Measurements from ENCODE around the gene ALKBH7. TPM values are rescaled to one million over a fixed set of nuclear protein-coding genes. Genes with fewer than 3 reads are reported as not detected.

The ALKBH7 gene
- polyA plus RNA-seq, 6 donors from 2014 or later, result 52.8 to 77.4 (median 70.5) TPM

GRCh38 chr19:6374711-6375410 is 2.3 kb downstream of the ALKBH7 start:
- Mint-ChIP-seq H3K4me1 (peaks cover 12 to 18% (median 16%) of the 10 kb centered on the region in 3 donors), H3K36me3 (peaks cover 3 to 5% of the 10 kb centered on the region in 2 donors), H3K9me3 (peaks cover 0 to 3% (median 2%) of the 10 kb centered on the region in 7 donors), H3K27me3 (no peaks in the 10 kb centered on the region), H3K27ac (no peak overlapping the region), H3K4me3 (peak overlapping the region in 4 of 8 donors; percentile 10 to 74 (median 36))
- DNase-seq (no peak), ATAC-seq (ENCODE audit: low read depth in 2 of 2) (no peak)

GRCh38 chr19:6375411-6376010 is 2.9 kb downstream of the ALKBH7 start, which contains the start of gene PSPN:
PSPN (minus strand) TSS chr19:6375933; CDS start chr19:6375849, 84 bp downstream.
- no peak for DNase-seq
- peak within 1 kb of the TSS in 6 of 8 donors; percentile 10 to 74 (median 32) for H3K4me3 Mint-ChIP-seq
- peaks cover 0 to 7% (median 3%) of the 10 kb centered on the region in 7 donors for H3K9me3 Mint-ChIP-seq
- H3K27me3 Mint-ChIP-seq, result no peaks in the 10 kb centered on the region
- H3K36me3 Mint-ChIP-seq, result peaks cover 6 to 11% of the 10 kb centered on the region in 2 donors
- H3K27ac Mint-ChIP-seq, result peak within 1 kb of the TSS in 3 of 6 donors; percentile 28 to 70 (median 56)
- no peak for ATAC-seq (ENCODE audit: low read depth in 2 of 2)
- peaks cover 12 to 15% (median 14%) of the 10 kb centered on the region in 3 donors for H3K4me1 Mint-ChIP-seq

GRCh38 chr19:6376512-6377190 is 4.1 kb downstream of the ALKBH7 start:
- H3K27ac Mint-ChIP-seq, result peak overlapping the region in 3 of 6 donors; percentile 28 to 70 (median 56)
- peaks cover 6 to 22% of the 10 kb centered on the region in 2 donors for H3K36me3 Mint-ChIP-seq
- ATAC-seq (ENCODE audit: low read depth in 2 of 2) (no peak), DNase-seq (no peak)
- H3K9me3 Mint-ChIP-seq, result peaks cover 0 to 7% (median 3%) of the 10 kb centered on the region in 7 donors
- peak overlapping the region in 2 of 8 donors; percentile 20 to 33 for H3K4me3 Mint-ChIP-seq
- H3K27me3 Mint-ChIP-seq, result no peaks in the 10 kb centered on the region
- H3K4me1 Mint-ChIP-seq, result peaks cover 12 to 14% (median 12%) of the 10 kb centered on the region in 3 donors

- H3K4me1 Mint-ChIP-seq, result peaks cover 6 to 7% (median 7%) of the 10 kb centered on the region in 3 donors
- H3K36me3 Mint-ChIP-seq, result peaks cover 6 to 25% of the 10 kb centered on the region in 2 donors
- no peaks in the 10 kb centered on the region for H3K27me3 Mint-ChIP-seq
- DNase-seq (no peak), ATAC-seq (ENCODE audit: low read depth in 2 of 2) (no peak)
- H3K9me3 Mint-ChIP-seq, result peaks cover 0 to 7% (median 3%) of the 10 kb centered on the region in 7 donors
- no peak overlapping the region for H3K27ac Mint-ChIP-seq
- H3K4me3 Mint-ChIP-seq, result no peak overlapping the region
These were observed 5.4 kb downstream of the ALKBH7 start for GRCh38 chr19:6378041-6378440.

GRCh38 chr19:6378486-6378885 is 5.9 kb downstream of the ALKBH7 start:
- H3K36me3 Mint-ChIP-seq, result peaks cover 6 to 25% of the 10 kb centered on the region in 2 donors
- H3K9me3 Mint-ChIP-seq, result peaks cover 0 to 7% (median 3%) of the 10 kb centered on the region in 7 donors
- H3K27me3 Mint-ChIP-seq, result no peaks in the 10 kb centered on the region
- ATAC-seq (ENCODE audit: low read depth in 2 of 2) (no peak), DNase-seq (no peak)
- peaks cover 4% of the 10 kb centered on the region in 3 donors for H3K4me1 Mint-ChIP-seq
- H3K4me3 Mint-ChIP-seq, result peak overlapping the region in 1 of 8 donors; percentile 9
- H3K27ac Mint-ChIP-seq, result peak overlapping the region in 1 of 6 donors; percentile 35

- peaks cover 6 to 25% of the 10 kb centered on the region in 2 donors for H3K36me3 Mint-ChIP-seq
- H3K4me3 Mint-ChIP-seq, result no peak overlapping the region
- ATAC-seq (ENCODE audit: low read depth in 2 of 2), result no peak
- H3K9me3 Mint-ChIP-seq, result peaks cover 0 to 7% (median 3%) of the 10 kb centered on the region in 7 donors
- no peaks in the 10 kb centered on the region for H3K4me1 Mint-ChIP-seq
- no peaks in the 10 kb centered on the region for H3K27me3 Mint-ChIP-seq
- no peak for DNase-seq
- no peak overlapping the region for H3K27ac Mint-ChIP-seq
These were observed 7.2 kb downstream of the ALKBH7 start for GRCh38 chr19:6379744-6380143.

- no peaks in the 10 kb centered on the region for H3K27me3 Mint-ChIP-seq
- peaks cover 6 to 25% of the 10 kb centered on the region in 2 donors for H3K36me3 Mint-ChIP-seq
- peaks cover 0 to 7% (median 3%) of the 10 kb centered on the region in 7 donors for H3K9me3 Mint-ChIP-seq
- ATAC-seq (ENCODE audit: low read depth in 2 of 2) (no peak), DNase-seq (no peak)
- H3K27ac Mint-ChIP-seq, result peak overlapping the region in 1 of 6 donors; percentile 31
- no peaks in the 10 kb centered on the region for H3K4me1 Mint-ChIP-seq
- peak overlapping the region in 1 of 8 donors; percentile 65 for H3K4me3 Mint-ChIP-seq
These were observed 8.6 kb downstream of the ALKBH7 start for GRCh38 chr19:6381030-6381750.

GRCh38 chr19:6383188-6383587 is 10.6 kb downstream of the ALKBH7 start:
- Mint-ChIP-seq H3K4me3 (no peak overlapping the region), H3K27ac (peak overlapping the region in 2 of 6 donors; percentile 14 to 95), H3K36me3 (peaks cover 6 to 29% of the 10 kb centered on the region in 2 donors), H3K9me3 (peaks cover 0 to 7% (median 3%) of the 10 kb centered on the region in 7 donors), H3K27me3 (no peaks in the 10 kb centered on the region), H3K4me1 (peaks cover 0 to 1% (median 0%) of the 10 kb centered on the region in 3 donors)
- ATAC-seq (ENCODE audit: low read depth in 2 of 2) (no peak), DNase-seq (no peak)

GRCh38 chr19:6384381-6384780 is 11.8 kb downstream of the ALKBH7 start:
- Mint-ChIP-seq H3K9me3 (peaks cover 0 to 7% (median 3%) of the 10 kb centered on the region in 7 donors), H3K27ac (no peak overlapping the region), H3K27me3 (no peaks in the 10 kb centered on the region), H3K36me3 (peaks cover 6 to 32% of the 10 kb centered on the region in 2 donors), H3K4me1 (peaks cover 0 to 4% (median 0%) of the 10 kb centered on the region in 3 donors), H3K4me3 (no peak overlapping the region)
- no peak for DNase-seq
- ATAC-seq (ENCODE audit: low read depth in 2 of 2), result no peak

- Mint-ChIP-seq H3K4me3 (peak overlapping the region in 1 of 8 donors; percentile 65), H3K27me3 (no peaks in the 10 kb centered on the region), H3K4me1 (peaks cover 13 to 15% (median 14%) of the 10 kb centered on the region in 3 donors), H3K9me3 (peaks cover 0 to 2% (median 0%) of the 10 kb centered on the region in 7 donors), H3K36me3 (peaks cover 0 to 7% of the 10 kb centered on the region in 2 donors), H3K27ac (no peak overlapping the region)
- ATAC-seq (ENCODE audit: low read depth in 2 of 2) (no peak), DNase-seq (no peak)
These were observed 14.8 kb downstream of the ALKBH7 start for GRCh38 chr19:6387372-6387771.

GRCh38 chr19:6392221-6393073 is 19.9 kb downstream of the ALKBH7 start:
- Mint-ChIP-seq H3K27ac (peak overlapping the region; percentile 91 to 99 (median 99)), H3K9me3 (peaks cover 0 to 3% (median 0%) of the 10 kb centered on the region in 7 donors), H3K36me3 (peaks cover 0 to 7% of the 10 kb centered on the region in 2 donors), H3K4me3 (peak overlapping the region; percentile 89 to 98 (median 96)), H3K4me1 (peaks cover 20 to 29% (median 29%) of the 10 kb centered on the region in 3 donors), H3K27me3 (no peaks in the 10 kb centered on the region)
- DNase-seq (no peak), ATAC-seq (ENCODE audit: low read depth in 2 of 2) (peak; percentile 8 to 20)

Data from naive B cell (primary cell).